Stomach smooth muscle (tissue), 2 donors: ENCODE measurements around the gene TALDO1.
A peak's percentile ranks its signal among the peaks of the same experiment; 100 is the strongest.

Experiments used
- H3K27ac ChIP-seq: one replicate; pipeline ENCODE4 v1.7.0; 2013; ENCODE audit warnings: mild to moderate bottlenecking, low read length, inconsistent platforms
- H3K27me3 ChIP-seq, 2 donors: one replicate each; pipeline ENCODE4 v1.7.0; 2013; ENCODE audit warnings: low read length in 2 of 2; ENCODE audit not compliant: insufficient read depth in 2 of 2, control insufficient read depth in 1 of 2
- H3K36me3 ChIP-seq, 2 donors: one replicate each; pipeline ENCODE4 v1.7.0; 2013; ENCODE audit warnings: low read length in 2 of 2; ENCODE audit not compliant: control insufficient read depth in 2 of 2, insufficient read depth in 2 of 2
- H3K4me1 ChIP-seq: one replicate; pipeline ENCODE4 v1.7.0; 2013; ENCODE audit warnings: low read length; ENCODE audit not compliant: control insufficient read depth, insufficient read depth
- H3K4me3 ChIP-seq, 2 donors: one replicate each; pipeline ENCODE4 v1.7.0; 2013; ENCODE audit warnings: low read length in 2 of 2
- H3K9ac ChIP-seq, 2 donors: one replicate each; pipeline ENCODE4 v1.7.0; 2013; ENCODE audit warnings: low read length in 2 of 2, mild to moderate bottlenecking in 1 of 2
- H3K9me3 ChIP-seq, 2 donors: one replicate each; pipeline ENCODE4 v1.7.0; 2013; ENCODE audit warnings: low read length in 2 of 2; ENCODE audit not compliant: control insufficient read depth in 2 of 2
- donor health status: healthy.
- donor health status: Pancreatic carcinoma.

The TALDO1 gene

DNA sequence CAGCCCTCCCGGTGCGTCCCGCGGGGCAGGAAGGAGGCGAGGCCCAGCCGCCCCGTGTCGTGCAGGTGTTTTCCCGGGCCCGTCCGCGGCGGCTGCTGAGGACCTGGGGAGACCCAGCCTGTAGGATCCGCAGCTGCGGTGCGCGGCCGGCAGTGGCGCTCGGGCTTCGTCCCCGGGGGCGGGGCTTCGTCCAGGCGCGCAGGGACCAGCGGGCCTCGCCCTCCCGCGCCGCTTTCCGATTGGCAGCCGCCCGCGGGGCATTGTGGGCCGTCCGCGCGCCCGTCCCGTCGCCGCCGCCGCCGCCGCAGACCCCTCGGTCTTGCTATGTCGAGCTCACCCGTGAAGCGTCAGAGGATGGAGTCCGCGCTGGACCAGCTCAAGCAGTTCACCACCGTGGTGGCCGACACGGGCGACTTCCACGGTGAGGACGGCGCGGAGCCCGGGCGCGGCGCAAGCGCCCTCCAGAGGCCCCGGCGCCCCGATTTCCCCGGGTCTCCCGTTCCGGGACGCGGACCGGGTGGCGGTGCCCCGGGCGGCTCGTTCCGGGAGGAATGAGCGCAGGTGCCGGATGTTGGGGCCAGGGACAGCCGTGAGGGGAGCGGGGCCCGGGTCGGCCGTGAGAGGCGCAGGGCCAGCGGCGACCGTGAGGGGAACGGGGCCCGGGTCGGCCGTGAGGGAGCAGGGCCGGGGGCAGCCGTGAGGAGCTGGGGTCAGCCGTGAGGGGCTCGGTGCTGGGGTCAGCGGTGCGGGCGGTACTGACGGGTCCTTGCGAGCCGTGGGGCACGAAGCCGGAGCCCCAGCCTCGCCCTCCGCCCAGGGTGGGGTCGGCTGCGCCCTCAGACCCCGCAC, at the start of gene TALDO1:
Gene TALDO1 (plus strand): TSS at position 307 of the 849 bp plus-strand sequence. CDS start 18 bp downstream, at position 325.
- H3K9ac ChIP-seq = peak within 1 kb of the TSS; percentile 63 to 68
- peaks cover 30% of the 10 kb centered on the region for H3K4me1 ChIP-seq
- H3K27ac ChIP-seq = peak within 1 kb of the TSS; percentile 55
- H3K9me3 ChIP-seq = no peaks in the 10 kb centered on the region
- H3K27me3 ChIP-seq = no peaks in the 10 kb centered on the region
- H3K4me3 ChIP-seq = peak within 1 kb of the TSS; percentile 70 to 83
- H3K36me3 ChIP-seq = peaks cover 0 to under 1% of the 10 kb centered on the region in 2 donors

DNA sequence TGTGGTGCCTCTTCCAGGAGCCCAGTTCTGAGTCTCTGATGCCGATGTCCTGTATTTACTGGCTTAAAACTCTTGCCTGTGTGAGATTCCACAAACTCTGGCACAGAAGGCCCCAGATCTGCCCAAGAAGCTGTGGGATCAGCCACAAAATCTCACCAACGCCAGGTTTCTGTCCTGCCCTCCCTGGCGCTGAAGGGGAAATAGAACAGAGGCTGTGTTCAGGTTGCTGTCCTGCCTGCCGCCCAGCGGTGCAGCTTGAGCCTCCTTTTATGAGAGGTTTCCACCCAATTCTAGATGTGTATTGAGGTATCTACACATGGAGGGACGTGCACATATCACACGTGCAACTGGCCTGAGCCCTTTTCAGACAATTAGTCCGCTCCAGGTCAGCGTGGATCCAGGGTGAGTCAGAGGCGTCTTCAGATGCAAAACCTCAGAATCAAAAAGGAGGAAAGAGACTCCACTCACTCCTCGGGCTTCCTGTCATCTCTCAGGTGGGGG, 49.4 kb upstream of the TALDO1 start:
- Histone ChIP-seq H3K9ac (peak overlapping the region; percentile 61 to 80), H3K4me3 (peak overlapping the region; percentile 18 to 84), H3K27ac (peak overlapping the region; percentile 98), H3K4me1 (peaks cover 47% of the 10 kb centered on the region), H3K36me3 (peaks cover 4 to 8% of the 10 kb centered on the region in 2 donors), H3K27me3 (no peaks in the 10 kb centered on the region), H3K9me3 (no peaks in the 10 kb centered on the region)

DNA sequence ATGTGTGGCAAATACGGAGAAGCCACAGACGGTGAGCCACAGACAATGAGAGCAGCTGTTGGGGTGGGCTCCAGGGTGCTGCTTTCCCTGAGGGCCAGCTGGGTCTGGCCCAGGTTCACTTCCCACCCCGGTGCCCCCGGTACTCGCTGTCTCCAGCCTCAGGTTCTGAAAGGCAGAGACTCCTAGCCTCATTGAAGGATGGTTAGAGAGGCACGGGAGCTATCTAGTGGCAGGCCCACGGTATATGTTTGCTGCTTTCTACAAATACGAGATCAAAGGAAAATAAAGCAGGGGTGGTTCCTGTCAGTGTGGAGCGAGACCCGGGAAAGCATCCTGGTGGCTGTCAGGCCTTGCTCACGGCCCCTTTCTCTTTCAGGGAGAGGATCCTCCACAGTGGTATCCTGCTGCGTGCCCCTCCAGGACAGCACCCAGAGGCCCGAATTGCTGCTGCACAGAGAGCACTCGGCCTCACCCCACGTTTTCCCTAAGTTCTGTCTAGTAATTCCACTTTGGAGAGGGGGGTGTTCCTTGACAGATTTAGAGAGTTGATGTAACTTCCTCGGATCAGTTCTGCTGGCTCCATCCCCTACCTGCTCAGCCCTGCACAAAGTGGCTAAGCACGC, 48.7 kb upstream of the TALDO1 start:
- peaks cover 4 to 8% of the 10 kb centered on the region in 2 donors for H3K36me3 ChIP-seq
- H3K4me1 ChIP-seq = peaks cover 48% of the 10 kb centered on the region
- H3K9ac ChIP-seq = peak overlapping the region in 1 of 2 donors; percentile 61
- H3K4me3 ChIP-seq = no peak overlapping the region
- H3K27me3 ChIP-seq = no peaks in the 10 kb centered on the region
- no peaks in the 10 kb centered on the region for H3K9me3 ChIP-seq
- H3K27ac ChIP-seq = peak overlapping the region; percentile 98

DNA sequence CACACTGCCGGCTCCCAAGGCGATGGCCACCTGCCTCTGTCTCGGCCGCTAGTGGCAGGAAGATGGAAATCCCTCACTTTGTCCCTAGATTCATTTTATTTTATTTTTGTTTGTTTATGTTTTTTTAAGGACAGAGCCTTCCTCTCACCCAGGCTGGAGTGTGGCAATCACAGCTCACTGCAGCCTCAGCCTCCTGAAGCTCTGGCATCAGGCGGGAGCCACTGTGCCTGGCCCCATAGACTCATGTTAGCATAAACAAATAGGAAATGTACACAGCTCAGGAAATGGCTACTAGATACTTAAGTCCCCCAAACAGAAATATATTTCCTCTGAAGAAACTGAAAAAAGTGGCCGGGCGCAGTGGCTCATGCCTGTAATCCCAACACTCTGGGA, 48.2 kb upstream of the TALDO1 start:
- no peaks in the 10 kb centered on the region for H3K27me3 ChIP-seq
- no peak overlapping the region for H3K4me3 ChIP-seq
- peaks cover 4 to 8% of the 10 kb centered on the region in 2 donors for H3K36me3 ChIP-seq
- H3K27ac ChIP-seq = no peak overlapping the region
- H3K9me3 ChIP-seq = no peaks in the 10 kb centered on the region
- H3K4me1 ChIP-seq = peaks cover 43% of the 10 kb centered on the region
- H3K9ac ChIP-seq = no peak overlapping the region

DNA sequence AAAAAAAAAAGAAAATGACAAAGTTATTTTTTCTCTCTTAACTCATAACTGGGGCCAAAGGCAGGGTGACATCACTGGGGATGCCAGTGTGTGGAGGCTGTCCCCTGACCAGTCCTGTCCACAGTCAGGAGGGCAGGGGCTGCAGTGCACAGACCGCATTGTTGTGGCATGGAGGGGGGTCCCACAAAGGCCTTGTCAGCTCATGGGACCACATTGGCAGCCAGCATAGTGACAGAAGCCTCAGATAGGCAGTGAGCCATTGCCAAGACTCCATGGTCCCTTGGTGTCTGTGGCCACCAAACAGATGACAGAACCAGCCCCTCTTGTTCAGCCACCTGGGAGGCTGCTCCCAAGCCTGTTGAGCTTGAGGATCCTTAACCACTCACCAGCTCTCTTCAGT, 47.5 kb upstream of the TALDO1 start:
- Histone ChIP-seq H3K36me3 (peaks cover 4 to 8% of the 10 kb centered on the region in 2 donors), H3K9ac (peak overlapping the region in 1 of 2 donors; percentile 13), H3K27ac (no peak overlapping the region), H3K4me1 (peaks cover 41% of the 10 kb centered on the region), H3K9me3 (no peaks in the 10 kb centered on the region), H3K4me3 (no peak overlapping the region), H3K27me3 (no peaks in the 10 kb centered on the region)

DNA sequence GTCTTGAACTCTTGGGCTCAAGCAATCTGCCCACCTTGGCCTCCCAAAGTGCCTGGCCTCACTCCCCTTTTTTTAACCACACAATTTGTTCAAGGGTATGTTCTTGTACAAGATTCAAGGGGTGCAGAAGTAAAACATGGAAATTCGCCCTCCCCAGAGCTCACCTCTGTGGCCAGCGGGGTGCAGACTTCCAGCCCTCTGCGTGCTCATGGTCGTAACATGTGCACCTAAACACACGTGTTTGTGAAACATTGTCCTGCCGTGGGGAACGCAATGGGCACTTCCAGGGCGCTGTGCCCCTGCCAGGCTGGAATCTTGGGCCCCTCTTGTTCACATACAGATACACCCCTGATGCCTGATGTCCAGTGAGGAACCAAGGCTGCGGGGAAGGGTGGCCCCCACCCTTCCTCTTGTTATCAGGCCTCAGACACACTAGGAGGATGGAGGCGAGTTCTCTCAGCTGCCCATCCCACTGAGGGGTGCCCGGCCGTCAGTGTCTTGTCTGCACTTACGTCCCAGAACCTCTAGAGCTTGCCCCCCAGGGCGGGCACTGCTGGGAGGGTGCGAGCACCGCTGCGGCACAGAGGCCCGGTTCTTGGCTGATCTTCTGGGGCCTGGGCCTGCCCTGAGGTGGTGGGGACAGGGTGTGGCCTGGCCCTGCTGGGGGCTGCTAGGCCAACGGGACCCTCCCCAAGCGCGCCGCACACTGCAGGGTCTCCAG, 45.4 kb upstream of the TALDO1 start:
- H3K36me3 ChIP-seq = peaks cover 4 to 8% of the 10 kb centered on the region in 2 donors
- no peaks in the 10 kb centered on the region for H3K9me3 ChIP-seq
- peaks cover 0 to 10% of the 10 kb centered on the region in 2 donors for H3K27me3 ChIP-seq
- H3K4me1 ChIP-seq = peaks cover 51% of the 10 kb centered on the region
- H3K4me3 ChIP-seq = no peak overlapping the region
- no peak overlapping the region for H3K9ac ChIP-seq
- H3K27ac ChIP-seq = no peak overlapping the region

DNA sequence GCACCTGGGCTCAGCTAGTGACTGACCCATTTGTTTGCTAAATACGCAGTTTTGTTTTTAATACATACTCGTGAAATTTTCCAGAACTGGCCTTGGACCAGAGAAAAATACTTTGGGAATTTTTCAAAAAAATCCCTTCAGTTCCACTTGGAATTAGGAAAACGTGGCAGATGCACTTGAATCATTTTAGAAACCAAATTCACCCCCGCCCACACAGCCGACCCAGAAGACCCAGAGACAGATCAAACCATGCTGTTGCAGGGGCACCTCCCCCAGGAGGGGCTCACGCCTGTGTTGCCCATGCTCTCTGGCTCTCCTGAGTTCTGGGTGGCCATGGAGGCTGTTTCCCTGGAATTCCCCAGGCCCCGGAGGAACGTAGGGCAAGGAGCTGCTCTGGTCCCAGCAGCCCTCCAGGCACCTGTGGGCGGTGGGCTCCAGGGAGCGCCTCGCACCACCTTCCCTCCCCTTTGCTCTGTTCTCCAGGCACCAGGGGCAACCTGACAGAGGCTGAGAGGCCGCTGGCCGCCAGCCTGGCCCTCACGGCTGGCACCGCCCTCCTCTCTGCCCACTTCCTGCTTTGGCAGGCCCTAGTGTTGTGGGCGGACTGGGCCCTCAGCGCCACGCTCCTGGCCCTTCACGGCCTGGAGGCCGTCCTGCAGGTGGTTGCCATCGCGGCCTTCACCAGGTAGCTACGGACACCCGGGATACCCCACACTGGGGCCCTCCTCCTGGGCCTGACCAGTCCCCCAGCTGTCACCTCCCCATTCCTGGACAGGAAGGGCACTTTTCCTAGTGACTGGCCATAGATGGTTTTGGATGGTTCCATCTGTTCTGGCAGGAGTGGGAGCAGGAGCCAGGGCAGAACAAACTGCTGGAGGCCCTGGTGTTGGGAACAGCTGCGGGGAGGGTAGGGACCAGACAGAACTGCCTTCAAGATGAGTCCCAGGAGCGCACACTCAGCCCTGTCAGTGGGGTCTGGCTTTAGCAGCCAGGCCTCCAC, 44.5 kb upstream of the TALDO1 start:
- Histone ChIP-seq H3K36me3 (peaks cover 4 to 8% of the 10 kb centered on the region in 2 donors), H3K4me1 (peaks cover 52% of the 10 kb centered on the region), H3K27me3 (peaks cover 0 to 17% of the 10 kb centered on the region in 2 donors)

DNA sequence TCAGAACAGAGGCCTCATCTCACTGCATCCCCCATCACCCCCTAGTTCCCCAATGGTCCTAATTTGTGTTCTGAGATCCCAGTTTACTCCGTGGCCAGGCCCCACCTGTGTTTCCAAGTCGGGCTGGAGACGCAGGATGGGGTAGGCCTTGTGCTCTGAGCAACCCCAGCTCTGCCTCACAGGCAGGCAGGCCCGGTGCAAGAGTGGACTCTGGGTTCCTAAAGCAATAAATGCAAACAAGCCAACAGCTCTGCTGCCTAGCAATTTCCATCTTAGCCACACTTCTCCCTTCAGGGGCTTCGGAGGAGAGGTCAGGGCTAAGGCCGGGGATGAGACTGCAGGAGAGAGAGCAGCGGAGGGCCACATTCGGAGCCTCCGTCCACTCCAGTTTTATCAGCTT, 43.8 kb upstream of the TALDO1 start:
- no peak overlapping the region for H3K27ac ChIP-seq
- H3K9me3 ChIP-seq = no peaks in the 10 kb centered on the region
- peaks cover 4 to 8% of the 10 kb centered on the region in 2 donors for H3K36me3 ChIP-seq
- H3K27me3 ChIP-seq = peaks cover 0 to 19% of the 10 kb centered on the region in 2 donors
- no peak overlapping the region for H3K4me3 ChIP-seq
- H3K9ac ChIP-seq = no peak overlapping the region
- peaks cover 44% of the 10 kb centered on the region for H3K4me1 ChIP-seq

More for the DNA sequence above, 44.5 kb upstream of the TALDO1 start:
- Histone ChIP-seq H3K4me3 (no peak overlapping the region), H3K9ac (no peak overlapping the region), H3K27ac (peak overlapping the region; percentile 11), H3K9me3 (no peaks in the 10 kb centered on the region)

DNA sequence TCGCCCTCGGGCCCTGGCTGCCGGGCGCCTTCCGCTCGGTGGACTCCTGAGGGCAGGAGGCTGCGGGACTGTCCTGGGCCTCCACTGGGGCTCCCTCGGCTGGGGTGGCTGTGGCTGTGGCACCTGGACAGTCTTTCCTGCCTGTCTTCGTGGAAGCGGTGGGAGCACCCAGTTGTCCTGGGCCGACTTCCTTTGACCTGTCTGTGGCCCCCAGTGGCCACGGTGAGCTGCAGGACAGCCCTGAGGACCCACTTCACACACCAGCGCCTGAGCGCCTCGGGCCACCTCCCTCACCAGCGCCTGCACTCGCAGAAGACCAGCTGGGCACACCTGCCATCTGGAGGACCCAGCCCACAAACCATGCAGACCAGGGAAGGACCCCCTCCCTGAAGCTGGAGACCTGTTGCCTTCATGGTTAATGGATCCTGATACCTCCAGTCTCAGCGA, 43.0 kb upstream of the TALDO1 start:
- H3K36me3 ChIP-seq = peaks cover 4 to 8% of the 10 kb centered on the region in 2 donors
- peaks cover 40% of the 10 kb centered on the region for H3K4me1 ChIP-seq
- no peak overlapping the region for H3K9ac ChIP-seq
- H3K4me3 ChIP-seq = no peak overlapping the region
- H3K27me3 ChIP-seq = peaks cover 0 to 19% of the 10 kb centered on the region in 2 donors
- no peak overlapping the region for H3K27ac ChIP-seq
- H3K9me3 ChIP-seq = no peaks in the 10 kb centered on the region
